Measurements from ENCODE around the gene APOBEC3G. TPM values are rescaled to one million over a fixed set of nuclear protein-coding genes. Genes with fewer than 3 reads are reported as not detected.
"Not testable (repeated sequence)": the region's sequence is repeated elsewhere in the genome, so short reads cannot be mapped to it uniquely, and the experiment has no call there.

Gene APOBEC3G
- total RNA-seq, 1 donor from 2014 or later: 9.0 TPM

DNA sequence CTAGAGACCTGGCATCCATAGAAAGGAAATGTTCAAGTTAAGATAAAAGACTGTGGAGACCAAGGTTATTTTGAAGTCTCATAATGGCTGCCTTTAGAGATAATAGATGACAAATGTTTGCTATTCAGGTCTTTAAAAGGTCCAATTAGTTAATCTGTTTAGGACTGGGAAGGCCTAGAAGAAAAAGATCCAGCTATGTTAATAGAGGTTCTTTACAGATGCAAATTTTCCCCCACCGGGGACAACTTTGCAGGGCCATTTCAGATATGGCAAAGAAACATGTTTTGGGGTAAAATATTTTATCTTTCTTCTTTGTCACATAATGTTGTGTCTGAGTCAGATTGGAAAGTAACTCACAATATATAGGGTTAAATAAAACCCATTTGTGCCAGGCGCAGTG is 3.1 kb upstream of the APOBEC3G start:
- no peaks in the 10 kb centered on the region for H3K36me3 Mint-ChIP-seq (ENCODE audit: low read depth, unreplicated experiment)
- TF ChIP-seq, protein P1, sequence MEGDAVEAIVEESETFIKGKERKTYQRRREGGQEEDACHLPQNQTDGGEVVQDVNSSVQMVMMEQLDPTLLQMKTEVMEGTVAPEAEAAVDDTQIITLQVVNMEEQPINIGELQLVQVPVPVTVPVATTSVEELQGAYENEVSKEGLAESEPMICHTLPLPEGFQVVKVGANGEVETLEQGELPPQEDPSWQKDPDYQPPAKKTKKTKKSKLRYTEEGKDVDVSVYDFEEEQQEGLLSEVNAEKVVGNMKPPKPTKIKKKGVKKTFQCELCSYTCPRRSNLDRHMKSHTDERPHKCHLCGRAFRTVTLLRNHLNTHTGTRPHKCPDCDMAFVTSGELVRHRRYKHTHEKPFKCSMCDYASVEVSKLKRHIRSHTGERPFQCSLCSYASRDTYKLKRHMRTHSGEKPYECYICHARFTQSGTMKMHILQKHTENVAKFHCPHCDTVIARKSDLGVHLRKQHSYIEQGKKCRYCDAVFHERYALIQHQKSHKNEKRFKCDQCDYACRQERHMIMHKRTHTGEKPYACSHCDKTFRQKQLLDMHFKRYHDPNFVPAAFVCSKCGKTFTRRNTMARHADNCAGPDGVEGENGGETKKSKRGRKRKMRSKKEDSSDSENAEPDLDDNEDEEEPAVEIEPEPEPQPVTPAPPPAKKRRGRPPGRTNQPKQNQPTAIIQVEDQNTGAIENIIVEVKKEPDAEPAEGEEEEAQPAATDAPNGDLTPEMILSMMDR (IDR thresholded peaks at IDR 0.05; ENCODE audit: unreplicated experiment): no peak
- no peak overlapping the region for H3K27ac Mint-ChIP-seq (ENCODE audit: unreplicated experiment)
- DNase-seq (ENCODE audit: low spot score): no peak
- no peaks in the 10 kb centered on the region for H3K9me3 Mint-ChIP-seq (ENCODE audit: unreplicated experiment)
- no peak overlapping the region for H3K4me3 Mint-ChIP-seq (ENCODE audit: unreplicated experiment)
- no peaks in the 10 kb centered on the region for H3K27me3 Mint-ChIP-seq (ENCODE audit: unreplicated experiment)
- peaks cover 6% of the 10 kb centered on the region for H3K4me1 Mint-ChIP-seq (ENCODE audit: unreplicated experiment)

DNA sequence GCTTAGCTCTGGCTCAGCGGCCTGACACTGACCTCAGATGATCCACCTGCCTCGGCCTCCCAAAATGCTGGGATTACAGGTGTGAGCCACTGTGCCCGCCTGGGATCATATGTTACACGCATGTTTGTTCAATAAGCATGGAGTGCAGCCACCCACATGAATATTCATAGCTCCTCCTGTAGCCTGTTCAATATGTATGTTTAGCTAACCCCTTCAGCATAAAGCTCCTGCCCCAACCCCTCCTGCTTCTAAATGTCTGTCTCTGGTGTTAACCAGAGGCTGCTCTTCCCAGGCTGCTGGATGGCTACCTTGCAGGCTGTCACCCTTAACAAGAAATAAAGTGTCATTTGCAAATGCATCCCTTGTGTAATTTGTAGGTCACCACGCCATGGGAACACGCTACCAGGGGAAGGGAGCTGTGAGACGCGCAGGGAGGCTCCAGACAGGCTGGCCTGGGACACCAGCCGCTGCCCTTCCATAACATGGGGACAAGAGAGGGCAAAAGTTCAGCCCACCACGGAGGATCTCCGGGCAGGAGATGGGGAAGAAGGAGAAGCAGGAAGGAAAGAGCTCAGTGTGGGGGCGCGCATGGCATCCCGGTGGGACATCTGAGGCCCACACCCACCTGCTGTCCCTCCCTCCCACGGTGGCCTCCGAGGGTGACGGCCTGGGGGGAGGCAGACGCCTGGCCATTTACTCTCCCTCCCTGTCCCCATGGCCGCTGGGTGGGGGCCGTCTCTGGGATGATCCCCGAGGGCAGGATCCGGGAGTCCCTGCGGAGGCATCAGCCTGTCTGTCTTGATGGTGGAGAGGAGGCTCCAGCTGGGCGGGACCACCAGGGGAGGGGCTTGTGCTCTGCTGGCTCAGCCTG is 685 bp upstream of the APOBEC3G start:
- not testable (repeated sequence) for H3K9me3 Mint-ChIP-seq (ENCODE audit: unreplicated experiment); H3K27ac Mint-ChIP-seq (ENCODE audit: unreplicated experiment); H3K4me3 Mint-ChIP-seq (ENCODE audit: unreplicated experiment); DNase-seq (ENCODE audit: low spot score); H3K4me1 Mint-ChIP-seq (ENCODE audit: unreplicated experiment); H3K27me3 Mint-ChIP-seq (ENCODE audit: unreplicated experiment); H3K36me3 Mint-ChIP-seq (ENCODE audit: low read depth, unreplicated experiment)

DNA sequence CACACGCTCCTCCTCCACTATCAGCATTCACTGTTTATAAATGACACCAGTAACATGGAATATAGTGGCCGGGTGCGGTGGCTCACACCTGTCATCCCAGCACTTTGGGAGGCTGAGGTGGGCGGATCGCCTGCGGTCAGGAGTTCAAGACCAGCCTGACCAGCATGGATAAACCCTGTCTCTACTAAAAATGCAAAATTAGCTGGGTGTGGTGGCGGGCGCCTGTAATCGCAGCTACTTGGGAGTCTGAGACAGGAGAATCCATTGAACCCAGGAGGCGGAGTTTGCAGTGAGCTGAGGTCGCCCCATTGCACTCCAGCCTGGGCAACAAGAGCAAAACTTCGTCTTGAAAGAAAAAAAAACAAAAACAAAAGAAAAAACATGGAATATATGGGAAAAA is 837 bp downstream of the APOBEC3G start:
- H3K36me3 Mint-ChIP-seq (ENCODE audit: low read depth, unreplicated experiment); DNase-seq (ENCODE audit: low spot score); H3K27me3 Mint-ChIP-seq (ENCODE audit: unreplicated experiment); H3K4me1 Mint-ChIP-seq (ENCODE audit: unreplicated experiment); H3K4me3 Mint-ChIP-seq (ENCODE audit: unreplicated experiment); H3K9me3 Mint-ChIP-seq (ENCODE audit: unreplicated experiment); H3K27ac Mint-ChIP-seq (ENCODE audit: unreplicated experiment): not testable (repeated sequence)

DNA sequence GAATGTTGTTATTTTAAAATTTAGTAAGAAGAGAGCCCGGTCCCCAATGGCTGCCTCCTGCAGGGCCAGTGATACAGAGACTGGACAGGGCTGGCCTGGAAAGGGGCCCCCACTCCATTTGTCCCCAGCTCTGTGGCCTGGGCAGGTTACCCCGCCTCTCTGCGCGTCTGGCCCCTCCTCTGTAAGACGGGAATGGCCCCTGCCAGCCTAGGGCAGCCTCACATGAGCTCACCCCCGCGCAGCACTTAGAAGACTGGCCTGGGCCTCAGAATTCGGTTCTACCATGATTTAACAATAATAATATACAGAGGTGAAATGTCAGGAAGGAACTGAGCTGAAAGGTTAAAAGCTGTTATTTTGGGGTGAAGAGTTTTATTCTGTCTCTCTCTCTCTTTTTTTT is 1.3 kb downstream of the APOBEC3G start:
- Mint-ChIP-seq H3K4me3 (ENCODE audit: unreplicated experiment) (no peak overlapping the region), H3K27ac (ENCODE audit: unreplicated experiment) (no peak overlapping the region), H3K4me1 (ENCODE audit: unreplicated experiment) (peaks cover 6% of the 10 kb centered on the region), H3K9me3 (ENCODE audit: unreplicated experiment) (no peaks in the 10 kb centered on the region), H3K27me3 (ENCODE audit: unreplicated experiment) (peaks cover 2% of the 10 kb centered on the region), H3K36me3 (ENCODE audit: low read depth, unreplicated experiment) (peaks cover 5% of the 10 kb centered on the region)
- DNase-seq (ENCODE audit: low spot score): no peak
- TF ChIP-seq, protein P1 (IDR thresholded peaks at IDR 0.05; ENCODE audit: unreplicated experiment): no peak

DNA sequence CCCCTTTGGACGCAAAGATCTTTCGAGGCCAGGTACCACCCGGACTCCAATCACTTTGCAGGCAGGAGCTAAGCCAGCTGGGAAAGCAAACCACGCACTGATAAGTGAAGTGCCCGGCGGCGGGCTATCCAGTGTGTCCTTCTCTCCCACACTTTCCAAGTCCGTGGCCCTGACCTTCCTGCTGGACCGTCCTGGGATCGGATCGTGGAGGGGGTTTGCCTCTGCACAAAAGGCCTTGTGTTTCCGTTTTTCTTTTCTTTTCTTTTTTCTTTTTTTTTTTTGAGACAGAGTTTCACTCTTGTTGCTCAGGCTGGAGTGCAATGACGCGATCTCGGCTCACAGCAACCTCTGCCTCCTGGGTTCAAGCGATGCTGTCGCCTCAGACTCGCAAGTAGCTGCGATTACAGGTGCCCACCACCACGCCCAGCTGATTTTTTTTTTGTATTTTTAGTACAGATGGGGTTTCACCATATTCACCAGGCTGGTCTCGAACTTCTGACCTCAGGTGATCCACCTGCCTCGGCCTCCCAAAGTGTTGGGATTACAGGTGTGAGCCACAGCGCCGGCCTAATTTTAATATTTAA is 2.1 kb downstream of the APOBEC3G start:
- not testable (repeated sequence) for H3K27ac Mint-ChIP-seq (ENCODE audit: unreplicated experiment); H3K36me3 Mint-ChIP-seq (ENCODE audit: low read depth, unreplicated experiment); H3K9me3 Mint-ChIP-seq (ENCODE audit: unreplicated experiment); H3K4me1 Mint-ChIP-seq (ENCODE audit: unreplicated experiment); H3K27me3 Mint-ChIP-seq (ENCODE audit: unreplicated experiment); H3K4me3 Mint-ChIP-seq (ENCODE audit: unreplicated experiment); DNase-seq (ENCODE audit: low spot score)

DNA sequence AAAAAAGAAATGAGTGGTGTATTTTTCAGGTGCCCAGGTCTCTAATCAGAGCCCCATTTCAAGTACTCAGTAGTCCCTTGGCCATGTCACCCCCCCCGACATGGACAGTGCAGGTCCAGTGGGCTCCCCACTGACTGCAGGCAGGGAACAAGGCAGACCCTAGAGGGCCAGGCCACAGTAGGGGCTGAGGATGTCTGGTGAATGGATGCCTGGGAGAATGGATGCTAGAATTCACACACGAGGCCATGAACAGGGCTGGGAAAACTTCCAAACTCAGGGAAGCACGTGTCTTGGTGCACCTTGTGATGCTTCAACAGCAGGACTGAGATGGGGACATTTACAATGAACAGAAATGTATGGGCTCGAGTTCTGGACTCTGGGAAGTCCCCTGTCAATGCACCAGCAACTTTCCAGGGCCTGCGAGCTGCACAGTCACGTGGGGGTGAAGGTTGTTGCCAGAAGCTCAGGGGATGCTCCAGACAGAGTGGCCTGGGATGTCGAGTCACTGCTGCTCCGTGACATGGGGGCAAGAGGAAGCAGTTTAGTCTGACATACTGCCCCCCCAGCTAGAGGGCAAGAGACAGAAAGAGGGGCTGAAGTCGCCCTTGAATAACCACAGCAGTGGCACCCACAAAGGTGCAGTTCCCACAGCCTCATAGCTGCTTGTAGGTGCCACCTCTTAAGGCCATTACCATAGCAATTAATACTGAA is 3.1 kb downstream of the APOBEC3G start:
- H3K27me3 Mint-ChIP-seq (ENCODE audit: unreplicated experiment): peaks cover 5% of the 10 kb centered on the region
- H3K36me3 Mint-ChIP-seq (ENCODE audit: low read depth, unreplicated experiment): peaks cover 5% of the 10 kb centered on the region
- TF ChIP-seq, protein P1 (IDR thresholded peaks at IDR 0.05; ENCODE audit: unreplicated experiment): no peak
- peaks cover 6% of the 10 kb centered on the region for H3K4me1 Mint-ChIP-seq (ENCODE audit: unreplicated experiment)
- H3K9me3 Mint-ChIP-seq (ENCODE audit: unreplicated experiment): no peaks in the 10 kb centered on the region
- H3K4me3 Mint-ChIP-seq (ENCODE audit: unreplicated experiment): no peak overlapping the region
- no peak for DNase-seq (ENCODE audit: low spot score)
- no peak overlapping the region for H3K27ac Mint-ChIP-seq (ENCODE audit: unreplicated experiment)

All from endothelial cell (in vitro differentiated cells).